Smooth muscle cell (in vitro differentiated cells): Measurements from ENCODE around the gene HOMER3. TPM values are rescaled to one million over a fixed set of nuclear protein-coding genes. Genes with fewer than 3 reads are reported as not detected.

Experiments
- DNase-seq: peaks from one replicate; lab custom pipeline; 2025; ENCODE audit not compliant: unreplicated experiment; lab: John Stamatoyannopoulos, UW
- H2AFZ ChIP-seq: fragments of 200-600 bp; sonication (generic); 2 replicates; pipeline ENCODE4 v1.6.0; 2016; ENCODE audit warnings: antibody characterized with exemption, low read depth, mild to moderate bottlenecking
- H3F3A ChIP-seq: fragments of 200-600 bp; sonication (generic); 2 replicates; pipeline ENCODE4 v1.6.0; 2017; ENCODE audit warnings: antibody characterized with exemption, low read depth
- H3K27ac ChIP-seq: fragments of 200-600 bp; sonication (generic); 2 replicates; pipeline ENCODE4 v1.5.1; 2016; ENCODE audit warnings: low read depth, mild to moderate bottlenecking
- H3K27me3 ChIP-seq: fragments of 200-600 bp; sonication (generic); 2 replicates; pipeline ENCODE4 v1.6.1; 2016; ENCODE audit warnings: low read depth, mild to moderate bottlenecking
- H3K36me3 ChIP-seq: fragments of 200-600 bp; sonication (generic); 2 replicates; pipeline ENCODE4 v1.5.1; 2016; ENCODE audit warnings: low read depth
- H3K4me1 ChIP-seq: fragments of 200-600 bp; sonication (generic); 2 replicates; pipeline ENCODE4 v1.5.1; 2016; ENCODE audit warnings: low read depth
- H3K4me2 ChIP-seq: fragments of 200-600 bp; sonication (generic); 2 replicates; pipeline ENCODE4 v1.6.0; 2016; ENCODE audit warnings: mild to moderate bottlenecking
- H3K4me3 ChIP-seq: fragments of 200-600 bp; sonication (generic); 2 replicates; pipeline ENCODE4 v1.5.1; 2016; ENCODE audit warnings: mild to moderate bottlenecking
- H3K79me2 ChIP-seq: fragments of 200-600 bp; sonication (generic); 2 replicates; pipeline ENCODE4 v1.6.0; 2016; ENCODE audit warnings: low read depth, mild to moderate bottlenecking
- H3K9ac ChIP-seq: fragments of 200-600 bp; sonication (generic); 2 replicates; pipeline ENCODE4 v1.6.0; 2016; ENCODE audit warnings: low read depth
- H3K9me3 ChIP-seq: fragments of 200-600 bp; sonication (generic); replicated peaks from 2 replicates; pipeline ENCODE4 v1.5.1; 2016; ENCODE audit warnings: low read depth
- H4K20me1 ChIP-seq: fragments of 200-600 bp; sonication (generic); 2 replicates; pipeline ENCODE4 v1.6.0; 2016; ENCODE audit warnings: low read depth
- CTCF ChIP-seq: fragments of 200-600 bp; sonication (generic); IDR thresholded peaks from 2 replicates; pipeline ENCODE4 v1.5.1; 2017; ENCODE audit warnings: borderline replicate concordance, mild to moderate bottlenecking, antibody characterized with exemption; ENCODE audit not compliant: insufficient read depth, poor library complexity, severe bottlenecking
- WGBS: methylation state at CpG from one replicate; pipeline ENCODE4 v1.1.7; 2016; ENCODE audit warnings: low lambda C conversion rate; 5-methylcytosine and 5-hydroxymethylcytosine counted together
- polyA plus RNA-seq: library from polyadenylated mRNA; unstranded; fragments of >200 nt; fragmentation: Nextera tagmentation; extraction: Ambion mirVana; gene quantifications from 2 replicates; pipeline ENCODE4 v1.2.1, GENCODE V29; 2016
- total RNA-seq: library from RNA; depleted of rRNA; stranded (reverse); fragments of >200 nt; gene quantifications from 2 replicates; pipeline ENCODE4 v1.2.3, GENCODE V29; 2014

HOMER3 gene
- total and polyA plus RNA-seq, 2 experiments from 2014 or later: 37.4 to 88.1 TPM

GRCh38 chr19:18980432-18981020 is 39.5 kb upstream of the HOMER3 start:
- H3K9ac ChIP-seq: no peak overlapping the region
- no peak overlapping the region for H3K4me2 ChIP-seq
- no peak for DNase-seq
- H3K36me3 ChIP-seq: no peaks in the 10 kb centered on the region
- no peaks in the 10 kb centered on the region for H3K9me3 ChIP-seq
- H3K4me1 ChIP-seq: no peaks in the 10 kb centered on the region
- no peak for TF ChIP-seq CTCF
- no peak overlapping the region for H2AFZ ChIP-seq
- no peaks in the 10 kb centered on the region for H3K79me2 ChIP-seq
- 88% methylated on average over 7 of the region's 7 CpGs for WGBS
- no peaks in the 10 kb centered on the region for H4K20me1 ChIP-seq
- H3K27me3 ChIP-seq: peaks cover 7% of the 10 kb centered on the region
- no peaks in the 10 kb centered on the region for H3F3A ChIP-seq
- H3K27ac ChIP-seq: no peak overlapping the region
- H3K4me3 ChIP-seq: no peak overlapping the region

GRCh38 chr19:18978616-18979015 is 37.6 kb upstream of the HOMER3 start:
- Histone ChIP-seq H3K27ac (no peak overlapping the region), H3K36me3 (no peaks in the 10 kb centered on the region), H3K27me3 (peaks cover 4% of the 10 kb centered on the region), H3K4me2 (no peak overlapping the region), H3K4me3 (no peak overlapping the region), H4K20me1 (no peaks in the 10 kb centered on the region), H2AFZ (no peak overlapping the region), H3K79me2 (no peaks in the 10 kb centered on the region), H3K9me3 (no peaks in the 10 kb centered on the region), H3K9ac (no peak overlapping the region), H3K4me1 (no peaks in the 10 kb centered on the region), H3F3A (no peaks in the 10 kb centered on the region)
- 94% methylated on average over 7 of the region's 7 CpGs for WGBS
- no peak for TF ChIP-seq CTCF
- DNase-seq: no peak

GRCh38 chr19:18975869-18976268 is 34.9 kb upstream of the HOMER3 start:
- Histone ChIP-seq H4K20me1 (no peaks in the 10 kb centered on the region), H3K79me2 (no peaks in the 10 kb centered on the region), H3K36me3 (no peaks in the 10 kb centered on the region), H3K4me1 (no peaks in the 10 kb centered on the region), H3K27ac (no peak overlapping the region), H3K9me3 (no peaks in the 10 kb centered on the region), H3K27me3 (no peaks in the 10 kb centered on the region), H3K4me3 (no peak overlapping the region), H3K4me2 (no peak overlapping the region), H3F3A (no peaks in the 10 kb centered on the region), H3K9ac (no peak overlapping the region), H2AFZ (no peak overlapping the region)
- no peak for TF ChIP-seq CTCF
- 95% methylated on average over 10 of the region's 10 CpGs for WGBS
- DNase-seq: no peak

GRCh38 chr19:18975011-18975410 is 34.0 kb upstream of the HOMER3 start:
- H3K4me3 ChIP-seq: no peak overlapping the region
- no peaks in the 10 kb centered on the region for H3F3A ChIP-seq
- TF ChIP-seq CTCF: no peak
- no peak overlapping the region for H3K27ac ChIP-seq
- no peaks in the 10 kb centered on the region for H3K9me3 ChIP-seq
- no peaks in the 10 kb centered on the region for H3K4me1 ChIP-seq
- no peaks in the 10 kb centered on the region for H3K27me3 ChIP-seq
- H3K9ac ChIP-seq: no peak overlapping the region
- no peaks in the 10 kb centered on the region for H3K79me2 ChIP-seq
- H2AFZ ChIP-seq: no peak overlapping the region
- no peak overlapping the region for H3K4me2 ChIP-seq
- H3K36me3 ChIP-seq: no peaks in the 10 kb centered on the region
- WGBS: 95% methylated on average over 3 of the region's 3 CpGs
- no peaks in the 10 kb centered on the region for H4K20me1 ChIP-seq
- no peak for DNase-seq
